ENCODE data around the gene ANAPC15.
A peak's percentile ranks its signal among the peaks of the same experiment; 100 is the strongest.
"Not testable (repeated sequence)": the region's sequence is repeated elsewhere in the genome, so short reads cannot be mapped to it uniquely, and the experiment has no call there.

ANAPC15 gene

GRCh38 chr11:72112143-72112977, at the start of gene ANAPC15:
Gene ANAPC15 (minus strand): TSS chr11:72112695. CDS start chr11:72111276, 1,419 bp downstream.
- peak; percentile 97 for DNase-seq (ENCODE audit: low read depth)

DNA sequence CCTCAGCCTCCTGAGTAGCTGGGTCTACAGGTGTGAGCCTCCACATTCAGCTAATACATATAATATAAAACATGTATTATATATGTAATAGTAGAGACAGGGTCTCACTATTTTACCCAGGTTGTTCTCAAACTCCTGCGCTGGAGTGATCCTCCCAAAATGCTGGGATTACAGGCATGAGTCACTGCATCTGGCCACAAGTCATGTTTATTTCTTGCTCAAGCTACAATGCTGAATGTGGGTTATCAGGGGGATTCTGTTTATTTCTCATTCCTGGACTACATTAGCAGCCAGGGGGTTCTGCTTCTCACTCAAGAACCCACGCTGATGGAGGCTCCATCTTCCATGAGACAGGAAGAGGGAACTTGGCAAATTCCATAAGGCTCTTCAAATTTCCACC, 47.8 kb upstream of the ANAPC15 start:
- no peak for DNase-seq (ENCODE audit: low read depth)

DNA sequence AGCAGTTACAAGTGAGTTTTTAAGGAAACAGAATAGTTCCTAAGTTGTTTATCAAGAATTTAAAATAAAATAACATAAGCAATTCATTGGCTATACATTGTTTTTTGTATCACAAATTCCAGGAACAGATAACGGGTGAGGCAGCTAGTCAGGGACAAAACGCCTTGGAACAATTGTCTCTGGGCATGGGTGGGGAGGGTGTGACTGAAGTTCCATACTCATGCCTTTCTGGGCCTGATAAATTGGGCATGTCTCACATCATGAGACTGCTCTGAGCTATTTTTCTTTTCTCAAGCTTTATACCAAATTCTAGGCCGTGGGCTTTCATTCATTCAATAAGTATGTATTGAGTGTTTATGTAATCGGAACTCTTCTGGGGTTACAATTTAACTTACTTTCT, 44.6 kb upstream of the ANAPC15 start:
- no peak for DNase-seq (ENCODE audit: low read depth)

- no peak for DNase-seq (ENCODE audit: low read depth)
Measured at GRCh38 chr11:72155751-72156150, 43.3 kb upstream of the ANAPC15 start.

GRCh38 chr11:72154816-72155215, 42.3 kb upstream of the ANAPC15 start:
- DNase-seq (ENCODE audit: low read depth): no peak

- not testable (repeated sequence) for DNase-seq (ENCODE audit: low read depth)
Measured at GRCh38 chr11:72153874-72154273, 41.4 kb upstream of the ANAPC15 start.

- no peak for DNase-seq (ENCODE audit: low read depth)
Measured at GRCh38 chr11:72150882-72151281, 38.4 kb upstream of the ANAPC15 start.

DNA sequence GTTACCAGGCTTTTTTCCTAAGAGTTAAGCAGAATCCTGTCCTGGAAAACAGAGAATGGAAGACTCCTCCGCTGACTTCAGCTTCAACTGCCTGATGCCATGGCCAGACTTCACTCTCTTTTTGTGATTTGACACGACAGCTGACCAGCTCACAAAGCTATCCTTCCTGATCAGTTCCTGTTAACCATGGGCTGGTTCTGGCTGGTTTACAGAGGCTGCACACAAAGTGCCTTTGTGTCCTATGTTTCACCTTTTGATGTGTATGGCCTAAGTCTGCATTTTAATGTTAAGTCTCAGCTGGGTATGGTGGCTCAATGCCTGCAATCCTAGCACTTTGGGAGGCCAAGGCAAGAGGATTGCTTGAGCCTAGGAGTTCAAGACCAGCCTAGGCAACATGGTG, 34.1 kb upstream of the ANAPC15 start:
- no peak for DNase-seq (ENCODE audit: low read depth)

- DNase-seq (ENCODE audit: low read depth): no peak
Measured at GRCh38 chr11:72144807-72145565, 32.5 kb upstream of the ANAPC15 start.

DNA sequence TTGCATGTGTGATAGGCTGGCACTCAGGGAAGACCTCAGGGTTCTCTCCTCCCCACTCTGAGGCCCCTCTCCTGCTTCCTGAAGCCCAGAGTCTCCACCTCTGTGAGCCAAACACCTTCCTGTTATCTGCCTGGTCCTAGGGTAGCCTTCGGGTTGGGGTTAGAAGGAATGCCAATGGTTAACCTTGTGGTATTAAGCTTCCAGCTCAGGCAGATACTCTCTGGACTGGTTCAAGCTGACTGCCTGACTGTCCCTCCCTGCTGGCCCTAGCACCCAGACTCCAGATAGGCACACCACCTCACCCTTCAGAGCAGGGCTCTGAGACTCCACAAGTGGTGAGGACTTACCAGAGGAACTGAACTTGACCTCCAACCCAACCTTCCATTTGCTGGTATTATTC, 30.0 kb upstream of the ANAPC15 start:
- DNase-seq (ENCODE audit: low read depth): not testable (repeated sequence)

DNA sequence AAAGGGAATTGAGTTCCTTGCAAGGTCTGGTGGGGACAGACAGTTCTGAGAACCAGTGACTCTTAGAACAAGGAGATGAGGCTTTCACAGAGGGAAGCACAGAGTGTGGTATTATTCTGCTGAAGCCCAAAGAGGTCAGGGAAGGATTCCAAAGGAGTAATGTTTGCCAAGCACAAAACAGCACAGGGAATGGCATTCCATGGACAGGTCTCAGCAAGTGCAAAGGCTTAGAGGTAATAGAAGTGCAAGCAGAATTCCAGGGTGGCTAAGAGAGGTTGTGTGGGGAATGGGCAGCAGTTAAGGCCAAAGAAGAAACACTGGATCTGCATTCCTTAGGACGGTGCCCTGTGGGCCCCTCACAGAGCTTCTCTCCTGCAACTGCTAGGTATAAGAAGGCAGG, 29.6 kb upstream of the ANAPC15 start:
- DNase-seq (ENCODE audit: low read depth): not testable (repeated sequence)

DNA sequence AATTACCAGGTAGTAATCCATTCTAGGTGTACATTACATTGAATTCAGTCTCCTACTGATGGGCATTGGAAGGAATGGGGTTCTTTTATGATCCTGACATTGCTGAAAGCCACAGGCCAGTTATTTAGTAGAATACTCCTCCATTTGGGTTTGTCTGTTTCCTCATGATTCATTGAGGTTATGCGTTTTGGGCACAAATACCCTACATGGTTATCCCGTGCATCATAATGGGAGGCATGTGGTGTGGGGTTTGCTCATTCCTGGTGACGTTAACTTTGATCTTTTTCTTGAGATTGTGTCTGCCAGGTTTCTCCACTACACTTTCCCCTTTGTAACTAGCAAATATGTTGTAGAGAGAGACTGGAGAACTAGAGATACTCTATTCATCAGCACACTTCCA, 28.6 kb upstream of the ANAPC15 start:
- no peak for DNase-seq (ENCODE audit: low read depth)

DNA sequence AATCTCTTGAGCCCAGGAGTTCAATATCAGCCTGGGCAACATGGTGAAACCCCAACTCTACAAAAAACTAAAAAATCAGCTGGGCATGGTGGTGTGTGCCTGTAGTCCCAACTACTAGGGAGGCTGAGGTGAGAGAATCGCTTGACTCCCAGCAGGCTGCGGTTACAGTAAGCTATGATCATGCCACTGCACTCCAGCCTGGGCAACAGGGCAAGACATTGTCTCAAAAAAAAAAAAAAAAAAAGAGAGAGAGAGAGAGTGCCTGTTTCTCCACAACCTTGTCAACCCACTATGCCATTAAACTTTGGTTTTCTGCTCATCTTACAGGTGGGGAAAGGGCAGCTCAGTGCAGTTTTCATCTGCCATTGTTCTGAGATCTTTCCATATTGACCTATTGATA, 28.2 kb upstream of the ANAPC15 start:
- DNase-seq (ENCODE audit: low read depth): no peak

- no peak for DNase-seq (ENCODE audit: low read depth)
Measured at GRCh38 chr11:72139500-72139899, 27.0 kb upstream of the ANAPC15 start.

DNA sequence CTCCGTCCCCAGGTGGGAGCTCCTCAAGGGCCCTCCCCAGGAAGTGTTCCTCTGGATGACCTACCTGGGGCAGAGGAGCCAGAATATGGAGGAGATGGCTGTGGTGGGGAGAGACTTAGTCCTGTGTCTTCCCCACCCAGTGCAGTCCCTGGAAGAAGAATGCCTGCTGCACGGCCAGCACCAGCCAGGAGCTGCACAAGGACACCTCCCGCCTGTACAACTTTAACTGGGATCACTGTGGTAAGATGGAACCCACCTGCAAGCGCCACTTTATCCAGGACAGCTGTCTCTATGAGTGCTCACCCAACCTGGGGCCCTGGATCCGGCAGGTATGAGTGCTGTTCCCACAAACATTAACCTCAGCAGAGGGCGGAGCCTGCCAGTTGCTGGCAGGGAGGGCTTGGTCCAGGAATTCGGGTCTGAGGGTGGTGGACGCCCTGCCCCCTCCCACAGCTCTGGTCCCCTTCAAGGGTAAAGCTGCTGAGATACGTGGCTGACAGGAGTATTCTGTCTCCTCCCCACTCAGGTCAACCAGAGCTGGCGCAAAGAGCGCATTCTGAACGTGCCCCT, 26.4 kb upstream of the ANAPC15 start:
- DNase-seq (ENCODE audit: low read depth): no peak

- no peak for DNase-seq (ENCODE audit: low read depth)
Measured at GRCh38 chr11:72136684-72137262, 24.3 kb upstream of the ANAPC15 start.

DNA sequence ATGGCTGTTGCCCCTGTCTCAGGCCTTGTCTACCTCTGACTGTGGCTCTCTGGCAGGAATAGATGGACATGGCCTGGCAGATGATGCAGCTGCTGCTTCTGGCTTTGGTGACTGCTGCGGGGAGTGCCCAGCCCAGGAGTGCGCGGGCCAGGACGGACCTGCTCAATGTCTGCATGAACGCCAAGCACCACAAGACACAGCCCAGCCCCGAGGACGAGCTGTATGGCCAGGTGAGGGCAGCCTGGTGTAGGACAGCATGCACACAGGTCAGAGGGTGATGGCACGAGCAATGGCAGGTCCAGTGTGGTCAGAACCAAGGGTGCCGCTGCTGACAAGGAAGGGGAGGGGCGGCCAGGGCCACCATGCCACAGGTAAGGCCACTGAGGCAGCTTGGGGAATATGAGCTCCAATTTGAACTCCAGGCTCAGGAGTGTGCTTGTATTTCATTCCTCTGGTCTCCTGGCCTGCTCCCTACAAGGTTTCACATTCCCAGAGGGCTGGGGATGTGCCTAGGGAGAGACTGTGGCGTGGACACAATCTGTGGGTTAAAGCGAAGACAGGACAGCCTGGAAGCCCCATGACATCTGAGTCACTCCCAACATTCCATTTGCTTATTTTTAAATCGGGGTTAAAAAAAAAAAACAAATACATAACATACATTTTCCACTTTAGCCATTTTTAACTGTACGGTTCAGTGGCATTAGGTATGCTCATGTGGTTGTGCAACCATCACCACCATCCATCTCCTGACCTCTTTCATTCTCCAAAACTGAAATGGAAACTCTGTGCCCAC, 23.6 kb upstream of the ANAPC15 start:
- DNase-seq (ENCODE audit: low read depth): no peak

DNA sequence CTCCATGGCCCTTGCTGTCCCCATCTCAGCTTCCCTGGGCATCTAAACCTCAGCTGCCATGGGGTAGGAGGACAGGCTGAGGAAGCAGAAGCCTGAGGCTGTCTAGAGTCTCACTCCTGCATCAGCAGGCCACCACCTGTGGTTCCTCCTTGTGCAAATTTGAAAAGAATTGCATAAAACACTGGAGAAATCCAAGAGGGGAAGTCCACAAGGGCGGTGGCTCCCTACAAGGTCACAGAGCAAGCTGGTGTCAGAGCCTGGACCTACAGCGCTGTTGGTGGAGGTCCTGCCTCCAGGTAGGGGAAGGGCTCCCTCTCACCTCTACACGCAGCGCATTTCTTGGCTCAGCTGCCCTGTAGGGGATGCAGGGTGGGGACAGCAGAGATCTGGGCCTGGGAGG, 23.0 kb upstream of the ANAPC15 start, which contains the start of gene FOLR3:
FOLR3 (plus strand) TSS at position 253 of the 400 bp plus-strand sequence. CDS start 228 bp downstream, outside the sequence.
- DNase-seq (ENCODE audit: low read depth): not testable (repeated sequence)

GRCh38 chr11:72132646-72133045, 20.2 kb upstream of the ANAPC15 start:
- DNase-seq (ENCODE audit: low read depth): no peak

DNA sequence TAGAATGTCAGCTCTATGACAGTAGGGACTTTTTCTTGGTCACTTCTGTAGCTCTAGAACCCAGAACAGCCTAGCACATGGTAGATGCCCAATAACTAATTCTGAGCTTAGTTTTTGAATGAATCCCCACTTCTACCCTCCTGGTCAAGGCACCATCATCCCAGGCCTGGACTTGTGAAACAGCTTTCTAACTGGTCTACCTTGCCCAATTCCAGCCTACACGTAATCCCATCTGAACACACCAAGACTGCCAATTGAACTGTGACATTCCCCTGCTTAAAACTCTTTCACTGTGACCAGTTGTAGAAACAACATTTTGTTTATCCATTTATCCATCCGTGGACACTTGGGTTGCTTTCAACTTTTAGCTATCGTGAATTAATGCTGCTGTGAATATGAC, 16.9 kb upstream of the ANAPC15 start:
- no peak for DNase-seq (ENCODE audit: low read depth)

- no peak for DNase-seq (ENCODE audit: low read depth)
Measured at GRCh38 chr11:72127923-72128322, 15.4 kb upstream of the ANAPC15 start.

DNA sequence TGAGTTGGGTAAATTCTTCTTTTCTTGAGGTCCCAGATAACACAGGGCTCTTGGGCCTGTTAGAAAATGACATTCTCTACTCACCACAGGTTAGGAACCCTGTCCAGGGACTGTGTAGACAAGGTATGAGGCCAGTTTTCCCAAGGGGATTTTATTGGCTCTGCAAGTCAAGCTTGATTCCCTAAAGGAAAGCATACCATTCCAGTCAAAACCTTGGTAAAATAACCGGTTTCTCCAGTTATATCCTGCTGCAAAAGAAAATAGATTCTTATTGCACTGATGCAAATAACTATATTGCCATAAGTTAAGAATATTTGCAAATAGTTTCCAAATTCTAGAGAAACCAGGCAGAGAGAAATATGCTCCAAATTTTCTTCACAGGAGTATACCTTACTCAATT, 13.5 kb upstream of the ANAPC15 start:
- DNase-seq (ENCODE audit: low read depth): no peak

Data from T-helper 22 cell (primary cell).